SU-DHL-6 (cell line): ENCODE results near the gene ZMYM2.

Source experiments
- H2AFZ ChIP-seq: fragments of 200-600 bp; sonication (generic); 2 replicates; pipeline ENCODE4 v1.6.1; 2014; ENCODE audit warnings: low read depth, mild to moderate bottlenecking, moderate library complexity, mixed read lengths, antibody characterized with exemption, low read length; ENCODE audit not compliant: severe bottlenecking
- H3F3A ChIP-seq: fragments of 200-600 bp; shearing (Covaris generic); 2 replicates; pipeline ENCODE4 v1.6.0; 2016; ENCODE audit warnings: antibody characterized with exemption, mild to moderate bottlenecking; ENCODE audit not compliant: insufficient read depth
- H3K27ac ChIP-seq: fragments of 200-600 bp; sonication (generic); 2 replicates; pipeline ENCODE4 v1.5.1; 2016; ENCODE audit warnings: low read depth, mild to moderate bottlenecking, low read length, moderate library complexity, mixed read lengths
- H3K27me3 ChIP-seq: fragments of 200-600 bp; sonication (generic), shearing (Covaris generic); 2 replicates; pipeline ENCODE4 v1.6.0; 2014; ENCODE audit warnings: mild to moderate bottlenecking, low read length
- H3K36me3 ChIP-seq: fragments of 200-600 bp; sonication (generic); 2 replicates; pipeline ENCODE4 v1.6.1; 2014; ENCODE audit warnings: mild to moderate bottlenecking, low read length, mixed read lengths
- H3K4me2 ChIP-seq: fragments of 300-600, 200-600 bp; shearing (Covaris generic), sonication (generic); 2 replicates; pipeline ENCODE4 v1.6.0; 2014; ENCODE audit warnings: low read length, low read depth, mild to moderate bottlenecking; ENCODE audit not compliant: poor library complexity, severe bottlenecking
- H3K4me3 ChIP-seq: fragments of 200-600 bp; sonication (generic); 2 replicates; pipeline ENCODE4 v1.5.1; 2014; ENCODE audit warnings: antibody characterized with exemption, low read length, mild to moderate bottlenecking, mixed read lengths; ENCODE audit not compliant: insufficient read depth, poor library complexity, severe bottlenecking
- H3K79me2 ChIP-seq: fragments of 200-600 bp; sonication (generic); 2 replicates; pipeline ENCODE4 v1.6.1; 2014; ENCODE audit warnings: mild to moderate bottlenecking, low read length, moderate library complexity; ENCODE audit not compliant: insufficient read depth
- H3K9ac ChIP-seq: fragments of 200-600 bp; sonication (generic); 2 replicates; pipeline ENCODE4 v1.7.0; 2014; ENCODE audit warnings: mild to moderate bottlenecking, low read length
- H3K9me2 ChIP-seq: fragments of 200-600 bp; sonication (generic); replicated peaks from 2 replicates; pipeline ENCODE4 v1.6.1; 2014; ENCODE audit warnings: low read length; ENCODE audit not compliant: insufficient read depth
- H3K9me3 ChIP-seq: fragments of 200-600 bp; sonication (generic); 2 replicates; pipeline ENCODE4 v1.6.1; 2014; ENCODE audit warnings: low read length, mixed read lengths; ENCODE audit not compliant: insufficient read depth
- H4K20me1 ChIP-seq: fragments of 200-600 bp; sonication (generic); 2 replicates; pipeline ENCODE4 v1.6.1; 2014; ENCODE audit warnings: low read depth, mild to moderate bottlenecking, antibody characterized with exemption, low read length, moderate library complexity, mixed read lengths
- CTCF ChIP-seq: fragments of 200-600 bp; sonication (generic); IDR thresholded peaks from one replicate; pipeline ENCODE4 v1.5.1; 2017; ENCODE audit warnings: antibody characterized with exemption, mild to moderate bottlenecking, low read length, moderate library complexity; ENCODE audit not compliant: insufficient read depth, poor library complexity, severe bottlenecking
- EZH2phosphoT487 ChIP-seq: fragments of 200-600 bp; sonication (generic), shearing (Covaris generic); conservative IDR thresholded peaks from 2 replicates; pipeline ENCODE4 v1.6.1; 2018; ENCODE audit warnings: mild to moderate bottlenecking, antibody characterized with exemption, low read length, moderate library complexity, mixed read lengths

Gene ZMYM2

DNA sequence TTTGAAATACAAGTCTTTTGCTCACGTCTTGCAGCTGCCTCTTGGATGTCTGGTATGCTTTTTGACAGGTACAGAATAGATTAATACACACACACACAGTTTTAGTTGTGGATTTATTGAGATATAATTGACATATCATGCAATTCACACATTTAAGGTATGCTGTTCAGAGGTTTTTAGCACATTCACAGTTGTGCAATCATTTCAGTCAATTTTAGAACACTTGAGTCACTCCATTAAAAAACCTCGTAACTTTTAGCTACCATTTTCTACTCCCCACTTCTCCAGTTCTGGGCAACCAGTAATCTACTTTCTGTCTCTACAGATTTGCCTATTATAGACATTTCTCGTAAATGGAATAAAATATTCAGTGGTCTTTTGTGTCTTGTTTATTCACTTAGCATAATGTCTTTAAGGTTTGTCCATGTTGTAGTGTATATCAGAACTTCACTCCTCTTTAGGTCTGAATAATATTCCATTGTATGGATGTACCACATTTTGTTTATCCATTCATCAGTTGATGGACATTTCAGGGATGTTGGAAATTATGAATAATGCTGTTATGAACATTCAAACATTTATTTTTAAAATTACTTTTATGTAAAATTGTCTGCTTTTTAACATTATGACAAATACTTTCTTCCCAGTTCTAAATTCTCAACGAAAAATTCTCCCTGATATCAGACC, 2.5 kb upstream of the ZMYM2 start:
- H3K36me3 ChIP-seq = peaks cover 4% of the 10 kb centered on the region; the same call in 1 of the 2 replicates
- H3K27me3 ChIP-seq = no peaks in the 10 kb centered on the region; the same call in 1 of the 2 replicates
- H3K79me2 ChIP-seq = peaks cover 8% of the 10 kb centered on the region
- H3K4me2 ChIP-seq = no peak overlapping the region
- H3K27ac ChIP-seq = no peak overlapping the region
- peaks cover 14% of the 10 kb centered on the region; the same call in 1 of the 2 replicates for H3F3A ChIP-seq
- no peak overlapping the region for H3K4me3 ChIP-seq
- H4K20me1 ChIP-seq = no peaks in the 10 kb centered on the region; the same call in 1 of the 2 replicates
- TF ChIP-seq CTCF (no peak), EZH2phosphoT487 (no peak)
- H3K9ac ChIP-seq = no peak overlapping the region
- no peak overlapping the region for H2AFZ ChIP-seq
- no peaks in the 10 kb centered on the region for H3K9me3 ChIP-seq
- no peaks in the 10 kb centered on the region for H3K9me2 ChIP-seq

GRCh38 chr13:19957320-19958154, 990 bp upstream of the ZMYM2 start:
- Histone ChIP-seq H3K4me2 (peak overlapping the region; percentile 80), H3K9ac (peak overlapping the region; percentile 61), H3K36me3 (peaks cover 15% of the 10 kb centered on the region), H4K20me1 (no peaks in the 10 kb centered on the region; the same call in 1 of the 2 replicates), H2AFZ (peak overlapping the region; percentile 97), H3K27ac (0 out of 2 replicates have a peak overlapping the region, but pooled peaks have one; percentile 29), H3K79me2 (peaks cover 20% of the 10 kb centered on the region), H3F3A (peaks cover 14% of the 10 kb centered on the region; the same call in 1 of the 2 replicates), H3K9me2 (no peaks in the 10 kb centered on the region), H3K4me3 (peak overlapping the region; percentile 65), H3K27me3 (no peaks in the 10 kb centered on the region; the same call in 1 of the 2 replicates), H3K9me3 (no peaks in the 10 kb centered on the region)
- TF ChIP-seq CTCF (peak; percentile 59), EZH2phosphoT487 (no peak)

DNA sequence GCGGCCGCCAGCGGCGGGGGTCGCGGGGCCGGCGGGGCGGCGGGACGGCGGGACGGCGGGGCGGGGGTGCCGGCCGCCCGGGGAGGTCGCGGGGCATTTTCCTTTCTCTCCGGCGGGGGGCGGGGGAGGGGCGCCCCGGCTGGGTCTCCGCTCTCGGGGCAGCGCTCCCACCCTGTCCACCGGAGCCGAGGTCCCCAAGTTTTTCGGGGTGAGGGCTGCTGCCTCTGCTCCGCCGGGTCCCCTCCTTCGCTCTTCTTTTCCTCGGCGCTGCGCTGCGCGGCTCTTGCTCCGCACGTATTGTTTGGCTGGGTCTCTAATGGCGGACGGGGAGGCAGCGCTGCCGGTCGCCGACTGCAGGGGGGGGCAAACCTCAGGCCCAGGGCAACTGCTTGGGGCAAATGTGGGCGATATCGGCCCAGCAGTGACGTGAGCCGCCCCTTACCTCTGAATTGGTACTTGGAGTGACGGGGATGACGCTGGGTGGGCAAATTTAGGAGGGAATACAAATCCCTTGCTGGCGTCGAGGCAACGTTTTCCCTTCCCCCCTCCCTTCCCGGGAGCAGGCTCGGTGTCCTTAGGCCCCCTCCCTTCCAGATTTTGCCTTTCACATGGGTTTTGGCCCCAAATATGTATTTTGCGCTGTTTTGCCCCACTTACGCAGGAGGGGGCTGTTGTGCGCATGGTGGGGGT, 759 bp downstream of the ZMYM2 start:
- Histone ChIP-seq H3K4me3 (peak overlapping the region; percentile 70), H3K9ac (peak overlapping the region; percentile 69), H3K9me2 (no peaks in the 10 kb centered on the region), H3K27ac (peak overlapping the region; percentile 71), H3F3A (peaks cover 14% of the 10 kb centered on the region; the same call in 1 of the 2 replicates), H4K20me1 (no peaks in the 10 kb centered on the region; the same call in 1 of the 2 replicates), H3K9me3 (no peaks in the 10 kb centered on the region), H3K36me3 (peaks cover 25% of the 10 kb centered on the region), H3K4me2 (peak overlapping the region; percentile 82), H2AFZ (peak overlapping the region; percentile 55), H3K27me3 (no peaks in the 10 kb centered on the region; the same call in 1 of the 2 replicates), H3K79me2 (peaks cover 37% of the 10 kb centered on the region)
- TF ChIP-seq EZH2phosphoT487 (no peak), CTCF (no peak)
